Measurements from ENCODE around the gene GPBP1.

GPBP1 gene

DNA sequence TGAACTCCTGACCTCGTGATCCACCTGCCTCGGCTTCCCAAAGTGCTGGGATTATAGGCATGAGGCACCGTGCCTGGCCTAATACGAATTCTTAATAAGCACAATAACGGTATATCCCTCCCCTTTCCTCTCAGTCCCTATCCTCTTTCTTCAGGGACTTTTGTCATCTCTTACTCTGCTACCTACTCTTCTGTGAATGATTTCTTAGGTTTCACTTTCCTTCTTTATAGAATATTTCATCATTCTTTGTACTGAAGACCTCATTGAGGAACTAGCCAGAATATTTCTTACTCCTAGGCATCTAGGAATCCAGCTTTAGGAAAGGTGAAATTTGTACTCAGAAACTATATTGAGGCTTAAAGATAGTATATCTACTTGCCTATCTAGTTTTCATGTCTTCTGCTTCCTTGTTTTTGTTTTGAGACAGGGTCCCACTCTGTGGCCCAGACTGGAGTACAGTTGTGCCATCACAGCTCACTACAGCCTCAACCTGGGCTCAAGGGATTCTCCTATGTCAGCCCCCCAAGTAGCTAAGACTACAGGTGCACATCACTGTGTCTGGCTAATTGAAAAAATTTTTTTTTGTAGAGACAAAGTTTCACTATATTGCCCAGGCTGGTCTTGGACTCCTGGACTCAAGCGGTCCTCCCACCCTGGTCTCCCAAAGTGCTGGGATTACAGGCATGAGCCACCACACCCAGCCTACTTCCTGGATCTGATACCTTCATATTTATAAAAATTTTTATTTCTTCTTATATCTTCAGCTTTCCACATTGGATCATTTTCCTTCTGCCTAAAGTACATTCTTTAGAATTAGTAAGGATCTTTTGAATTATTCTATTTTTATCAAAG lies 69.7 kb downstream of the GPBP1 start:
- TF ChIP-seq, protein P1, sequence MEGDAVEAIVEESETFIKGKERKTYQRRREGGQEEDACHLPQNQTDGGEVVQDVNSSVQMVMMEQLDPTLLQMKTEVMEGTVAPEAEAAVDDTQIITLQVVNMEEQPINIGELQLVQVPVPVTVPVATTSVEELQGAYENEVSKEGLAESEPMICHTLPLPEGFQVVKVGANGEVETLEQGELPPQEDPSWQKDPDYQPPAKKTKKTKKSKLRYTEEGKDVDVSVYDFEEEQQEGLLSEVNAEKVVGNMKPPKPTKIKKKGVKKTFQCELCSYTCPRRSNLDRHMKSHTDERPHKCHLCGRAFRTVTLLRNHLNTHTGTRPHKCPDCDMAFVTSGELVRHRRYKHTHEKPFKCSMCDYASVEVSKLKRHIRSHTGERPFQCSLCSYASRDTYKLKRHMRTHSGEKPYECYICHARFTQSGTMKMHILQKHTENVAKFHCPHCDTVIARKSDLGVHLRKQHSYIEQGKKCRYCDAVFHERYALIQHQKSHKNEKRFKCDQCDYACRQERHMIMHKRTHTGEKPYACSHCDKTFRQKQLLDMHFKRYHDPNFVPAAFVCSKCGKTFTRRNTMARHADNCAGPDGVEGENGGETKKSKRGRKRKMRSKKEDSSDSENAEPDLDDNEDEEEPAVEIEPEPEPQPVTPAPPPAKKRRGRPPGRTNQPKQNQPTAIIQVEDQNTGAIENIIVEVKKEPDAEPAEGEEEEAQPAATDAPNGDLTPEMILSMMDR (IDR thresholded peaks at IDR 0.05): no peak
- no peak for TF ChIP-seq ZFX (IDR thresholded peaks at IDR 0.05; ENCODE audit: borderline replicate concordance)

DNA sequence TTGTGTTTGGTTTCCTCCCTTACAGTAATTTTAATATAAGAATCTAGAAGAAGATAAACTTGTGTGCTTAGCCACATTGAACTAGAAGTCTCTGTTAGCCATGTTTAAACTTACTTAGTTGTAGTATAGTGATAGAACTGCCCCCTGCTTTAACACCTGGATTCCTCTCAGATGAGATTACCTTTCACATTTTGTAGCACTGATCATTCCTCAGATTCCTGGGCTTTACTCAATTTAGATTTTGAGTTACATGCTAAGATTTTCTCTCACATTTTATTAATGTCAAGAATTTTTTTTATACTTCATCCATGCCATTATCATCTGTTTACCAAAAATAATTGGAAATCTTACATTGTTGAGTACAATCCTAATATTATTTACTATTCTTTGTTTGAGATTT lies 70.5 kb downstream of the GPBP1 start:
- no peak for TF ChIP-seq ZFX (IDR thresholded peaks at IDR 0.05; ENCODE audit: borderline replicate concordance)
- TF ChIP-seq, protein P1 (IDR thresholded peaks at IDR 0.05): no peak

More for the DNA sequence above, 69.7 kb downstream of the GPBP1 start:
- H3K27ac ChIP-seq: no peak overlapping the region

DNA sequence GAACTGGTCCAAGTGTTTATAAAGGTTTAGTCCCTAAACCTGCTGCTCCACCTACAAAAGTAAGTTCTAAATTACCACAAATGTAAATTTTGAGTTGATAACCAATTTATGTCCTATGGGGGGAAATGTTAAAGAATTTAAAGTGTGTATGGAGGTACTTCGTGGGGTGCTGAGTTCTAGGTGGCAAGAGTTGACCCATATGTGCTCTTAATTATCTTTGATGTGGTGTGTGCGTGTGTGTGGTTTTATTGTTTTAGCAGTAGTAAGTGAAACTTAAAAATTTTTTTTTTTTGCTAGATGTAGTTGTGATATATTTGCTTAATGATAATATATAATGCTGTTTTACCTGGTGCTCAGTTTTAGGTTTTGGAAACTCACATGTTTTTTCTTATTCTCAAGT lies 72.6 kb downstream of the GPBP1 start:
- no peak for TF ChIP-seq ZFX (IDR thresholded peaks at IDR 0.05; ENCODE audit: borderline replicate concordance)
- TF ChIP-seq, protein P1 (IDR thresholded peaks at IDR 0.05): no peak
- H3K27ac ChIP-seq: no peak overlapping the region

More for the DNA sequence above, 70.5 kb downstream of the GPBP1 start:
- no peak overlapping the region for H3K27ac ChIP-seq

DNA sequence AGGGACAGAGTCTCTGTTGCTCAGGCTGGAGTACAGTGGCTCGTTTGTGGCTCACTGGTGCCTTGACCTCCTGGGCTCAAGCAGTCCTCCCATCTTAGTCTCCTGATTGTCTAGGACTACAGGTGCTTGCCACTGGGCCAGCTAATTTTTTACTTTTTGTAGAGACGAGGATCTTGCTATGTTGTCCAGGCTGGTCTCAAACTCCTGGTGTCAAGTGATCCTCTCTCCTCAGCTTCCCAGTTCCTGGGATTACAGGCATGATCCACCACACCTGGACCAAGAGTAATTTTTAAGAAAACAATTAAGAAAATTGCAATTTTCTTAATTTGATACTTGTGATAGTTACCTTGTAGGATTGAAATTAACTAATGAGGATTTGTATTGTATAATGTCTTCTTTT lies 73.9 kb downstream of the GPBP1 start:
- no peak for TF ChIP-seq ZFX (IDR thresholded peaks at IDR 0.05; ENCODE audit: borderline replicate concordance)
- TF ChIP-seq, protein P1 (IDR thresholded peaks at IDR 0.05): no peak
- H3K27ac ChIP-seq: no peak overlapping the region

DNA sequence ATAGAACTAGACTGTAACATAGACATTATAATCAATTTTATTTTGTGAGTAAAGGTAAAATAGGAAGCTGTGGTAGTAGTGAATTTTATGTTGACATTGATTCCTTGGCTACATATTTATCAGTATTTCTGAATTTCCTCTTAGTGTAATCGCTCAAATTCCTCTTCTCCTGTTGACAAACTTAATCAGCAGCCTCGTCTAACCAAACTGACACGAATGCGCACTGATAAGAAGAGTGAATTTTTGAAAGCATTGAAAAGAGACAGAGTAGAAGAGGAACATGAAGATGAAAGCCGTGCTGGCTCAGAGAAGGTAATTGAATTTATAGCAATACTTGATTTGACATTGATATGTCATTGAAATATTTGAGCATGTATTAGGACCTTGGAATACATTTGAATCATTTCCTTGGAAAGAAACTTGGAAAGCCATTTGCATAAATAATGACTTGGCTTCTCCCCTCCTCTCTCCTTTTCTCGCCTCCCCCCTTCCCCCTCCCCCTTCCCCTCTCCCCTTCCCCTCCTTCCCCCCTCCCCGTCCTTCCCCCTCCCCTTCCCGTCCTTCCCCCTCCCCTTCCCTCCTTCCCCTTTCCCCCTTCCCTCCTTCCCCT lies 75.5 kb downstream of the GPBP1 start:
- TF ChIP-seq, protein P1 (IDR thresholded peaks at IDR 0.05): no peak
- no peak for TF ChIP-seq ZFX (IDR thresholded peaks at IDR 0.05; ENCODE audit: borderline replicate concordance)

DNA sequence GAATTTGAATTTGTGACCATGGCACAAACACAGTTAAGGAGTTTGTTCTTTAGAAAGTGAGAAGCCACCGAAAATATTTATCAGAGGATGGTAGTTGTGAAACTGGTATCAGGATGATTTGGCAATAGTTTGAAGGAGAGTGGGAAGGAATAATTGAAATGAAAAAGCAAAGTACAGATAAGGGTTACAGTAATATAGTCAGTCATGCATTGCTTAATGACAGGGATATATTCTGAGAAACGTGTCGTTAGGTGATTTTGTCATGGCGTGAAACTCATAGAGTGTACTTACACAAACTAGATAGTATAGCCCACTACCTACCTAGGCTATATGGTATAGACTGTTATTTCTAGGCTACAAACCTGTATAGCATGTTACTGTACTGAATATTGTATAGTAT lies 84.2 kb downstream of the GPBP1 start:
- H3K27ac ChIP-seq: no peak overlapping the region
- TF ChIP-seq, protein P1 (IDR thresholded peaks at IDR 0.05): no peak
- TF ChIP-seq ZFX (IDR thresholded peaks at IDR 0.05; ENCODE audit: borderline replicate concordance): no peak

More for the DNA sequence above, 75.5 kb downstream of the GPBP1 start:
- H3K27ac ChIP-seq: no peak overlapping the region

DNA sequence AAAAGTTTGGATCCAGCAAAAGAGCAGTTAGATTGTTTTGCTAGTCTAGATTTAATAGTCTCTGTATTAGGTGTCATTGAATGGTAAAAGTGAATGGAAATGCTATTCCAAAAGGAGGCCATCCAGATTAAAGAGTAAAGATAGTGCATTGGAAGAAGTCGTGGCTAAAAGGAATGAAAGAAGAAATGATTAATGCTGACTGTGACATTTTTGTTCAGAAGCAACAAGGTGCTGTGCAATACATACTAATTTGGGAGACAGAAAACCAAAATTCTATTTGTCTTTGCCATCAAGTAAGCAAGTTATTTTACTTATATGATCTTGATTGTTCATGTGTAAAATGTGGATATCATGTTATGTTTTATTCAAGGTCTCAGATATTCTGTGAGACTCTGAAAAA lies 85.1 kb downstream of the GPBP1 start:
- TF ChIP-seq, protein P1 (IDR thresholded peaks at IDR 0.05): no peak
- TF ChIP-seq ZFX (IDR thresholded peaks at IDR 0.05; ENCODE audit: borderline replicate concordance): no peak
- H3K27ac ChIP-seq: no peak overlapping the region
